ENCODE measurements around the gene THBS2. TPM values are rescaled to one million over a fixed set of nuclear protein-coding genes. Genes with fewer than 3 reads are reported as not detected.
"Not testable (repeated sequence)": the region's sequence is repeated elsewhere in the genome, so short reads cannot be mapped to it uniquely, and the experiment has no call there.

Gene THBS2
- 1 to 10 TPM in 2 of 4 donors, under 1 TPM in 2; 0.45 to 7.9 (median 2.8) TPM for polyA plus RNA-seq
- long read RNA-seq, donor 1, full-length matches to known transcripts: 1 of 1 reads
- long read RNA-seq, donor 1, partial matches to known transcripts: 0 of 1 reads
- long read RNA-seq, donor 1, other reads (novel, unspliced or antisense): 0 of 1 reads
- long read RNA-seq, donor 2, full-length matches to known transcripts: 1 of 1 reads
- long read RNA-seq, donor 2, partial matches to known transcripts: 0 of 1 reads
- long read RNA-seq, donor 2, other reads (novel, unspliced or antisense): 0 of 1 reads
- long read RNA-seq, donor 3, partial matches to known transcripts: 9 of 9 reads
- long read RNA-seq, donor 3, other reads (novel, unspliced or antisense): 0 of 9 reads
- long read RNA-seq, donor 4: 0 reads
- long read RNA-seq, donor 5: 0 reads
- long read RNA-seq, donor 6: 0 reads
- long read RNA-seq, donor 7, full-length matches to known transcripts: 2 of 2 reads
- long read RNA-seq, donor 7, partial matches to known transcripts: 0 of 2 reads
- long read RNA-seq, donor 7, other reads (novel, unspliced or antisense): 0 of 2 reads
- long read RNA-seq, donor 8: 0 reads
- long read RNA-seq, donor 9: 0 reads
- long read RNA-seq, donor 10, full-length matches to known transcripts: 4 of 14 reads
- long read RNA-seq, donor 10, partial matches to known transcripts: 10 of 14 reads
- long read RNA-seq, donor 10, other reads (novel, unspliced or antisense): 0 of 14 reads

GRCh38 chr6:169253337-169254238 lies at the start of gene THBS2:
THBS2 (minus strand) TSS chr6:169253846; CDS start chr6:169250784, 3,062 bp downstream.
- no peak for FAIRE-seq
- peaks cover 0 to 3% (median 0%) of the 10 kb centered on the region in 3 donors for H3K36me3 ChIP-seq (ENCODE audit: control insufficient read depth in 3 of 3, insufficient read depth in 2 of 3, low read depth in 1 of 3, low read length in 3 of 3)
- peaks cover 0 to 5% (median 0%) of the 10 kb centered on the region in 3 donors for H3K4me1 ChIP-seq (ENCODE audit: control insufficient read depth in 3 of 3, insufficient read depth in 2 of 3, low read depth in 1 of 3, low read length in 2 of 3)
- no peaks in the 10 kb centered on the region for H3K9me3 ChIP-seq (ENCODE audit: control insufficient read depth in 2 of 2, insufficient read depth in 1 of 2, low read depth in 1 of 2, low read length in 1 of 2)
- DNase-seq: peak; percentile 13 to 66
- H3K27me3 ChIP-seq (ENCODE audit: control insufficient read depth in 3 of 3, insufficient read depth in 3 of 3, low read length in 3 of 3): peaks cover 0 to 41% (median 18%) of the 10 kb centered on the region in 3 donors
- H3K4me3 ChIP-seq (ENCODE audit: low read depth in 1 of 3, low read length in 3 of 3): peak within 1 kb of the TSS in 1 of 3 donors; percentile 40
- peak within 1 kb of the TSS in 2 of 3 donors; percentile 41 to 45 for H3K27ac ChIP-seq (ENCODE audit: low read depth in 1 of 3, low read length in 2 of 3)
- WGBS, 3 donors: 6 to 10% (median 7%) methylated on average over 34 of the region's 34 CpGs

- H3K4me3 ChIP-seq (ENCODE audit: low read depth in 1 of 3, low read length in 3 of 3): no peak overlapping the region
- H3K27me3 ChIP-seq (ENCODE audit: control insufficient read depth in 3 of 3, insufficient read depth in 3 of 3, low read length in 3 of 3): peaks cover 0 to 2% (median 0%) of the 10 kb centered on the region in 3 donors
- H3K9me3 ChIP-seq (ENCODE audit: control insufficient read depth in 2 of 2, insufficient read depth in 1 of 2, low read depth in 1 of 2, low read length in 1 of 2): peaks cover 0 to 7% of the 10 kb centered on the region in 2 donors
- FAIRE-seq: no peak
- H3K4me1 ChIP-seq (ENCODE audit: control insufficient read depth in 3 of 3, insufficient read depth in 2 of 3, low read depth in 1 of 3, low read length in 2 of 3): no peaks in the 10 kb centered on the region
- DNase-seq: no peak
- 60 to 62% (median 60%) methylated on average over 3 of the region's 3 CpGs for WGBS, 3 donors
- no peaks in the 10 kb centered on the region for H3K36me3 ChIP-seq (ENCODE audit: control insufficient read depth in 3 of 3, insufficient read depth in 2 of 3, low read depth in 1 of 3, low read length in 3 of 3)
- H3K27ac ChIP-seq (ENCODE audit: low read depth in 1 of 3, low read length in 2 of 3): no peak overlapping the region
Measured at GRCh38 chr6:169302716-169303115, 49.1 kb upstream of the THBS2 start.

GRCh38 chr6:169302255-169302654 lies 48.6 kb upstream of the THBS2 start:
- DNase-seq: no peak
- FAIRE-seq: no peak
- no peaks in the 10 kb centered on the region for H3K4me1 ChIP-seq (ENCODE audit: control insufficient read depth in 3 of 3, insufficient read depth in 2 of 3, low read depth in 1 of 3, low read length in 2 of 3)
- no peak overlapping the region for H3K27ac ChIP-seq (ENCODE audit: low read depth in 1 of 3, low read length in 2 of 3)
- H3K36me3 ChIP-seq (ENCODE audit: control insufficient read depth in 3 of 3, insufficient read depth in 2 of 3, low read depth in 1 of 3, low read length in 3 of 3): no peaks in the 10 kb centered on the region
- peaks cover 0 to 2% (median 0%) of the 10 kb centered on the region in 3 donors for H3K27me3 ChIP-seq (ENCODE audit: control insufficient read depth in 3 of 3, insufficient read depth in 3 of 3, low read length in 3 of 3)
- H3K4me3 ChIP-seq (ENCODE audit: low read depth in 1 of 3, low read length in 3 of 3): no peak overlapping the region
- H3K9me3 ChIP-seq (ENCODE audit: control insufficient read depth in 2 of 2, insufficient read depth in 1 of 2, low read depth in 1 of 2, low read length in 1 of 2): peaks cover 0 to 7% of the 10 kb centered on the region in 2 donors

- Histone ChIP-seq H3K27me3 (ENCODE audit: control insufficient read depth in 3 of 3, insufficient read depth in 3 of 3, low read length in 3 of 3) (peaks cover 0 to 2% (median 0%) of the 10 kb centered on the region in 3 donors), H3K4me1 (ENCODE audit: control insufficient read depth in 3 of 3, insufficient read depth in 2 of 3, low read depth in 1 of 3, low read length in 2 of 3) (no peaks in the 10 kb centered on the region), H3K4me3 (ENCODE audit: low read depth in 1 of 3, low read length in 3 of 3) (no peak overlapping the region), H3K36me3 (ENCODE audit: control insufficient read depth in 3 of 3, insufficient read depth in 2 of 3, low read depth in 1 of 3, low read length in 3 of 3) (no peaks in the 10 kb centered on the region), H3K27ac (ENCODE audit: low read depth in 1 of 3, low read length in 2 of 3) (no peak overlapping the region), H3K9me3 (ENCODE audit: control insufficient read depth in 2 of 2, insufficient read depth in 1 of 2, low read depth in 1 of 2, low read length in 1 of 2) (peaks cover 0 to 7% of the 10 kb centered on the region in 2 donors)
- WGBS, 3 donors: 87 to 94% (median 89%) methylated on average over 4 of the region's 4 CpGs
- DNase-seq: no peak
- FAIRE-seq: no peak
Measured at GRCh38 chr6:169300916-169301315, 47.3 kb upstream of the THBS2 start.

GRCh38 chr6:169298626-169299025 lies 45.0 kb upstream of the THBS2 start:
- H3K9me3 ChIP-seq (ENCODE audit: control insufficient read depth in 2 of 2, insufficient read depth in 1 of 2, low read depth in 1 of 2, low read length in 1 of 2); H3K4me1 ChIP-seq (ENCODE audit: control insufficient read depth in 3 of 3, insufficient read depth in 2 of 3, low read depth in 1 of 3, low read length in 2 of 3); H3K27ac ChIP-seq (ENCODE audit: low read depth in 1 of 3, low read length in 2 of 3); H3K4me3 ChIP-seq (ENCODE audit: low read depth in 1 of 3, low read length in 3 of 3); H3K36me3 ChIP-seq (ENCODE audit: control insufficient read depth in 3 of 3, insufficient read depth in 2 of 3, low read depth in 1 of 3, low read length in 3 of 3); FAIRE-seq; DNase-seq; H3K27me3 ChIP-seq (ENCODE audit: control insufficient read depth in 3 of 3, insufficient read depth in 3 of 3, low read length in 3 of 3): not testable (repeated sequence)
- WGBS, 3 donors: 60 to 75% (median 69%) methylated on average over 1 of the region's 1 CpG

- no peaks in the 10 kb centered on the region for H3K27me3 ChIP-seq (ENCODE audit: control insufficient read depth in 3 of 3, insufficient read depth in 3 of 3, low read length in 3 of 3)
- DNase-seq (no peak), FAIRE-seq (no peak)
- H3K36me3 ChIP-seq (ENCODE audit: control insufficient read depth in 3 of 3, insufficient read depth in 2 of 3, low read depth in 1 of 3, low read length in 3 of 3): no peaks in the 10 kb centered on the region
- H3K9me3 ChIP-seq (ENCODE audit: control insufficient read depth in 2 of 2, insufficient read depth in 1 of 2, low read depth in 1 of 2, low read length in 1 of 2): peaks cover 0 to 3% of the 10 kb centered on the region in 2 donors
- no peak overlapping the region for H3K27ac ChIP-seq (ENCODE audit: low read depth in 1 of 3, low read length in 2 of 3)
- WGBS, 3 donors: 65 to 91% (median 71%) methylated on average over 6 of the region's 6 CpGs
- no peak overlapping the region for H3K4me3 ChIP-seq (ENCODE audit: low read depth in 1 of 3, low read length in 3 of 3)
- peaks cover 0 to 3% (median 0%) of the 10 kb centered on the region in 3 donors for H3K4me1 ChIP-seq (ENCODE audit: control insufficient read depth in 3 of 3, insufficient read depth in 2 of 3, low read depth in 1 of 3, low read length in 2 of 3)
Measured at GRCh38 chr6:169296622-169297021, 43.0 kb upstream of the THBS2 start.

- 64 to 87% (median 68%) methylated on average over 1 of the region's 1 CpG for WGBS, 3 donors
- Histone ChIP-seq H3K9me3 (ENCODE audit: control insufficient read depth in 2 of 2, insufficient read depth in 1 of 2, low read depth in 1 of 2, low read length in 1 of 2) (peaks cover 0 to 3% of the 10 kb centered on the region in 2 donors), H3K27me3 (ENCODE audit: control insufficient read depth in 3 of 3, insufficient read depth in 3 of 3, low read length in 3 of 3) (no peaks in the 10 kb centered on the region), H3K4me1 (ENCODE audit: control insufficient read depth in 3 of 3, insufficient read depth in 2 of 3, low read depth in 1 of 3, low read length in 2 of 3) (peaks cover 0 to 3% (median 0%) of the 10 kb centered on the region in 3 donors), H3K27ac (ENCODE audit: low read depth in 1 of 3, low read length in 2 of 3) (no peak overlapping the region), H3K36me3 (ENCODE audit: control insufficient read depth in 3 of 3, insufficient read depth in 2 of 3, low read depth in 1 of 3, low read length in 3 of 3) (no peaks in the 10 kb centered on the region), H3K4me3 (ENCODE audit: low read depth in 1 of 3, low read length in 3 of 3) (no peak overlapping the region)
- no peak for FAIRE-seq
- no peak for DNase-seq
Measured at GRCh38 chr6:169296170-169296569, 42.5 kb upstream of the THBS2 start.

- Histone ChIP-seq H3K4me3 (ENCODE audit: low read depth in 1 of 3, low read length in 3 of 3) (no peak overlapping the region), H3K27ac (ENCODE audit: low read depth in 1 of 3, low read length in 2 of 3) (no peak overlapping the region), H3K9me3 (ENCODE audit: control insufficient read depth in 2 of 2, insufficient read depth in 1 of 2, low read depth in 1 of 2, low read length in 1 of 2) (no peaks in the 10 kb centered on the region), H3K36me3 (ENCODE audit: control insufficient read depth in 3 of 3, insufficient read depth in 2 of 3, low read depth in 1 of 3, low read length in 3 of 3) (no peaks in the 10 kb centered on the region), H3K4me1 (ENCODE audit: control insufficient read depth in 3 of 3, insufficient read depth in 2 of 3, low read depth in 1 of 3, low read length in 2 of 3) (peaks cover 0 to 3% (median 0%) of the 10 kb centered on the region in 3 donors), H3K27me3 (ENCODE audit: control insufficient read depth in 3 of 3, insufficient read depth in 3 of 3, low read length in 3 of 3) (no peaks in the 10 kb centered on the region)
- FAIRE-seq: no peak
- DNase-seq: no peak
- WGBS, 3 donors: 50 to 66% (median 51%) methylated on average over 2 of the region's 2 CpGs
Measured at GRCh38 chr6:169293196-169293595, 39.5 kb upstream of the THBS2 start.

All from small intestine (tissue), 16 donors.